ENCODE results near the gene TSEN15.

Gene TSEN15

DNA sequence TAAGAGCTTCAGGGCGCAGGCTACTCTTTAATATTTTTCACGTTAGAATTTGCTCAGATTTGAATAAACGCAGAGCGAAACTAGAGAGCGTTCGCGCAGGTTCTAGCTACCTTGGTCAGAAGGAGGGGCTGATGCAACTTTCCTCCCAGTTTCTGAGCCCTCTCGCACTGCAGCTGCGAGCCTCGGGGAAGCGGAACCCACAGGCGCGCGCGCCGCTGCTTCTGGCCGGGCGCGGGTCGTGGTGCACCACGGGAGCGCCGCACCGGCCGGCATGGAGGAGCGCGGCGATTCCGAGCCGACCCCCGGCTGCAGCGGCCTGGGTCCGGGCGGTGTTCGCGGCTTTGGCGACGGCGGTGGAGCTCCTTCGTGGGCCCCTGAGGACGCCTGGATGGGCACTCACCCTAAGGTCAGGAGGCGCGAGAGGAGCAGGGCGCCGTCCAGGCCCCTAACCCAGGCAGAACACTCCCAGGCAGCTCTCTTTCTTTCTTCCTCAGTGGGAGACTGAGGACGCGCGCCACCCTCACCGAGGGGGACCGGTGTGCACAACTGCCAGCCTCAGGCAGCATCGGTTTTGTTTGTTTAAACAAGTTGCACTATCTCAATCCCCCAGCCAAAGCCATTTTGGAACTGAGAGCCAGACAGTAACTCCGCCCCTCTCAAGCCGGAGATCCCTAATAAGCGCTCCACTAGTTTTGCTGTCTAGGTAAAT, at the start of gene TSEN15 (continued):
- TF ChIP-seq ZNF266 (tag by site-specific recombination; IDR thresholded peaks at IDR 0.05; ENCODE audit: low read depth) (no peak), ZSCAN16 (tag by site-specific recombination; IDR thresholded peaks at IDR 0.05) (peak; percentile 54; the same call in 1 of the 2 replicates), ZNF214 (tag by site-specific recombination; IDR thresholded peaks at IDR 0.05; ENCODE audit: borderline replicate concordance) (no peak), ZNF561 (tag by site-specific recombination; IDR thresholded peaks at IDR 0.05; ENCODE audit: borderline replicate concordance) (peak; percentile 97), ZNF23 (tag by site-specific recombination; IDR thresholded peaks at IDR 0.05; ENCODE audit: borderline replicate concordance) (no peak), KLF10 (tag by site-specific recombination; IDR thresholded peaks at IDR 0.05) (peak; percentile 53; the same call in 1 of the 2 replicates), ZNF654 (tag by site-specific recombination; IDR thresholded peaks at IDR 0.05; ENCODE audit: low read depth) (no peak), GLIS1 (tag by site-specific recombination; IDR thresholded peaks at IDR 0.05) (peak; percentile 90), TRIM28 (IDR thresholded peaks at IDR 0.05; ENCODE audit: borderline replicate concordance, low read length) (peak; percentile 73; the same call in 1 of the 2 replicates), ZNF621 (tag by site-specific recombination; IDR thresholded peaks at IDR 0.05) (no peak), RBAK (tag by site-specific recombination; IDR thresholded peaks at IDR 0.05) (no peak), ZNF24 (tag by site-specific recombination; IDR thresholded peaks at IDR 0.05) (0 out of 2 replicates have a peak, but pooled peaks have one; percentile 40), ZBTB20 (tag by site-specific recombination; IDR thresholded peaks at IDR 0.05) (peak; percentile 78), ZNF670 (tag by site-specific recombination; IDR thresholded peaks at IDR 0.05; ENCODE audit: low read depth) (no peak), ZBTB21 (tag by site-specific recombination; IDR thresholded peaks at IDR 0.05) (0 out of 2 replicates have a peak, but pooled peaks have one; percentile 32), ZNF37A (tag by site-specific recombination; IDR thresholded peaks at IDR 0.05) (0 out of 2 replicates have a peak, but pooled peaks have one; percentile 31), ZEB2 (tag by site-specific recombination; IDR thresholded peaks at IDR 0.05) (peak; percentile 70), ZNF600 (tag by site-specific recombination; IDR thresholded peaks at IDR 0.05) (peak; percentile 94), ZSCAN30 (tag by site-specific recombination; IDR thresholded peaks at IDR 0.05) (peak; percentile 96), SCRT2 (tag by site-specific recombination; IDR thresholded peaks at IDR 0.05) (no peak), EGR2 (tag by site-specific recombination; IDR thresholded peaks at IDR 0.05; ENCODE audit: low read depth) (no peak), ZNF350 (tag by site-specific recombination; IDR thresholded peaks at IDR 0.05) (peak; percentile 53; the same call in 1 of the 2 replicates), SALL2 (tag by site-specific recombination; IDR thresholded peaks at IDR 0.05; ENCODE audit: borderline replicate concordance) (no peak), ZNF391 (tag by site-specific recombination; IDR thresholded peaks at IDR 0.05; ENCODE audit: borderline replicate concordance, low read depth) (0 out of 2 replicates have a peak, but pooled peaks have one; percentile 58), ZNF175 (tag by site-specific recombination; IDR thresholded peaks at IDR 0.05) (no peak)
- TF ChIP-seq, protein P1, sequence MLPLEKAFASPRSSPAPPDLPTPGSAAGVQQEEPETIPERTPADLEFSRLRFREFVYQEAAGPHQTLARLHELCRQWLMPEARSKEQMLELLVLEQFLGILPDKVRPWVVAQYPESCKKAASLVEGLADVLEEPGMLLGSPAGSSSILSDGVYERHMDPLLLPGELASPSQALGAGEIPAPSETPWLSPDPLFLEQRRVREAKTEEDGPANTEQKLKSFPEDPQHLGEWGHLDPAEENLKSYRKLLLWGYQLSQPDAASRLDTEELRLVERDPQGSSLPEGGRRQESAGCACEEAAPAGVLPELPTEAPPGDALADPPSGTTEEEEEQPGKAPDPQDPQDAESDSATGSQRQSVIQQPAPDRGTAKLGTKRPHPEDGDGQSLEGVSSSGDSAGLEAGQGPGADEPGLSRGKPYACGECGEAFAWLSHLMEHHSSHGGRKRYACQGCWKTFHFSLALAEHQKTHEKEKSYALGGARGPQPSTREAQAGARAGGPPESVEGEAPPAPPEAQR (tag by site-specific recombination; IDR thresholded peaks at IDR 0.05), result peak; percentile 88
- TF ChIP-seq, protein P2, sequence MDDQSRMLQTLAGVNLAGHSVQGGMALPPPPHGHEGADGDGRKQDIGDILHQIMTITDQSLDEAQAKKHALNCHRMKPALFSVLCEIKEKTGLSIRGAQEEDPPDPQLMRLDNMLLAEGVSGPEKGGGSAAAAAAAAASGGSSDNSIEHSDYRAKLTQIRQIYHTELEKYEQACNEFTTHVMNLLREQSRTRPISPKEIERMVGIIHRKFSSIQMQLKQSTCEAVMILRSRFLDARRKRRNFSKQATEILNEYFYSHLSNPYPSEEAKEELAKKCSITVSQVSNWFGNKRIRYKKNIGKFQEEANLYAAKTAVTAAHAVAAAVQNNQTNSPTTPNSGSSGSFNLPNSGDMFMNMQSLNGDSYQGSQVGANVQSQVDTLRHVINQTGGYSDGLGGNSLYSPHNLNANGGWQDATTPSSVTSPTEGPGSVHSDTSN (CRISPR knock-in tag; IDR thresholded peaks at IDR 0.05), result 0 out of 2 replicates have a peak, but pooled peaks have one; percentile 87
- TF ChIP-seq, protein P3, sequence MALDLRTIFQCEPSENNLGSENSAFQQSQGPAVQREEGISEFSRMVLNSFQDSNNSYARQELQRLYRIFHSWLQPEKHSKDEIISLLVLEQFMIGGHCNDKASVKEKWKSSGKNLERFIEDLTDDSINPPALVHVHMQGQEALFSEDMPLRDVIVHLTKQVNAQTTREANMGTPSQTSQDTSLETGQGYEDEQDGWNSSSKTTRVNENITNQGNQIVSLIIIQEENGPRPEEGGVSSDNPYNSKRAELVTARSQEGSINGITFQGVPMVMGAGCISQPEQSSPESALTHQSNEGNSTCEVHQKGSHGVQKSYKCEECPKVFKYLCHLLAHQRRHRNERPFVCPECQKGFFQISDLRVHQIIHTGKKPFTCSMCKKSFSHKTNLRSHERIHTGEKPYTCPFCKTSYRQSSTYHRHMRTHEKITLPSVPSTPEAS (tag by site-specific recombination; IDR thresholded peaks at IDR 0.05), result no peak
- TF ChIP-seq, protein P4, sequence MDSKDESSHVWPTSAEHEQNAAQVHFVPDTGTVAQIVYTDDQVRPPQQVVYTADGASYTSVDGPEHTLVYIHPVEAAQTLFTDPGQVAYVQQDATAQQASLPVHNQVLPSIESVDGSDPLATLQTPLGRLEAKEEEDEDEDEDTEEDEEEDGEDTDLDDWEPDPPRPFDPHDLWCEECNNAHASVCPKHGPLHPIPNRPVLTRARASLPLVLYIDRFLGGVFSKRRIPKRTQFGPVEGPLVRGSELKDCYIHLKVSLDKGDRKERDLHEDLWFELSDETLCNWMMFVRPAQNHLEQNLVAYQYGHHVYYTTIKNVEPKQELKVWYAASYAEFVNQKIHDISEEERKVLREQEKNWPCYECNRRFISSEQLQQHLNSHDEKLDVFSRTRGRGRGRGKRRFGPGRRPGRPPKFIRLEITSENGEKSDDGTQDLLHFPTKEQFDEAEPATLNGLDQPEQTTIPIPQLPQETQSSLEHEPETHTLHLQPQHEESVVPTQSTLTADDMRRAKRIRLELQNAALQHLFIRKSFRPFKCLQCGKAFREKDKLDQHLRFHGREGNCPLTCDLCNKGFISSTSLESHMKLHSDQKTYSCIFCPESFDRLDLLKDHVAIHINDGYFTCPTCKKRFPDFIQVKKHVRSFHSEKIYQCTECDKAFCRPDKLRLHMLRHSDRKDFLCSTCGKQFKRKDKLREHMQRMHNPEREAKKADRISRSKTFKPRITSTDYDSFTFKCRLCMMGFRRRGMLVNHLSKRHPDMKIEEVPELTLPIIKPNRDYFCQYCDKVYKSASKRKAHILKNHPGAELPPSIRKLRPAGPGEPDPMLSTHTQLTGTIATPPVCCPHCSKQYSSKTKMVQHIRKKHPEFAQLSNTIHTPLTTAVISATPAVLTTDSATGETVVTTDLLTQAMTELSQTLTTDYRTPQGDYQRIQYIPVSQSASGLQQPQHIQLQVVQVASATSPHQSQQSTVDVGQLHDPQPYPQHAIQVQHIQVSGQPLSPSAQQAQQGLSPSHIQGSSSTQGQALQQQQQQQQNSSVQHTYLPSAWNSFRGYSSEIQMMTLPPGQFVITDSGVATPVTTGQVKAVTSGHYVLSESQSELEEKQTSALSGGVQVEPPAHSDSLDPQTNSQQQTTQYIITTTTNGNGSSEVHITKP (tag by site-specific recombination; IDR thresholded peaks at IDR 0.05), result 0 out of 2 replicates have a peak, but pooled peaks have one; percentile 36

Measured in HEK293 (cell line).